GM18909 (cell line): ENCODE results near the gene FAM216B.

ENCODE experiments used
- ATAC-seq: cut with Tn5 transposase; IDR thresholded peaks from one replicate; pipeline ENCODE4 v1.9.1; 2021; ENCODE audit warnings: mild to moderate bottlenecking; ENCODE audit not compliant: unreplicated experiment, poor library complexity

Gene FAM216B

DNA sequence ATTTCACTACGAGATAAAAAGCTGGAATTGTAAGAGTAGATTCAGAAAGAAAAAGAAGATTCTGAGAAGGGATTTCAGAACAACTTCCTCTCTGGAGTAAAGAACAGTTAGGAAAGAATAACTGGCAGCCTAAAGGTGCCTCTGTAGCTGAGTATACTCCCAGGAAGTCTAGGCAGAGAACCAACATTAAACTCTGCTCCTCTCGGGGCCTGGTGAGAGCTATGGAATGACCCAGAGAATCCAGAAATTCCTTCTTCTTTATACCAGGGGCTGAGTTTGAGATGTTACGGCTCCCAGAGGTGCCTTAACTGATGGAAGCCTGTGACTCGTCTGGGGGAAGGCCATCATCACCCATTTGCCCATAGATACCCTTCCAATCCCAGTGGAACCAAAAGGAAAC lies 39.1 kb downstream of the FAM216B start:
- ATAC-seq: no peak

GRCh38 chr13:42821437-42821836 lies 40.1 kb downstream of the FAM216B start:
- no peak for ATAC-seq

DNA sequence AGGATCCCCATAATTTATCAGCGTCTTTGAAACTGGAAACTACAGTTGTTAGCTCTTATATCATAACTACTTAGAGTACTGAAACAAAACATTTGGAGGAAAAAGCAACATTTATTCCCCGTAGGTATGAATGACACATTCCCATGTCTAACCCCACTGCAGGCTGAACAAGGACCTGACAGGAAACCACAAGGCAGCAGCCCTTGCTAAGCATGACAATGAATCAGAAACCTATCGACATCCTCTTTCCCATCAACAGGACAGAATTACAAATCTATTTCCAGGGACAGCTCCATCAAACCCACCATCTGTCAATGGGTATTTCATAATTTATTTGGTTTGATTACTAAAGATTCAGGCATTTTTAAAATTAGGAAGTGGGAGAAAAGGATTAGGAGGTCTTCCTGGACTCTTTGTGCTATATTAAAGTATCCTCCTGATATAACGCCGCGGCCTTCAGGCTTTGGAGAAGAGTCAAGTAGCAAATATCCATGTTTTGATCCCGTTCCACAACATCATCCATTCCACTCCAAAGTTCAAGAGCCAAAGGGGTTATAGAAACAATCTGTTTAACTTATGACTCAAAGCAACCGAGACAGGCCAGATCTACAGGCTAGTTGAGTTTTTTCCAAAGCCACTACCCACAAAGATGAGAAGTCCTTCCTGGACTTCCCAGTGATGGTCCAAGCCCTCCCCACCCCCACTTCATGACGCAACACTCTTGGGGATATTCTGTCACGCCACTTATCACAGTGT lies 51.1 kb downstream of the FAM216B start:
- ATAC-seq: no peak

DNA sequence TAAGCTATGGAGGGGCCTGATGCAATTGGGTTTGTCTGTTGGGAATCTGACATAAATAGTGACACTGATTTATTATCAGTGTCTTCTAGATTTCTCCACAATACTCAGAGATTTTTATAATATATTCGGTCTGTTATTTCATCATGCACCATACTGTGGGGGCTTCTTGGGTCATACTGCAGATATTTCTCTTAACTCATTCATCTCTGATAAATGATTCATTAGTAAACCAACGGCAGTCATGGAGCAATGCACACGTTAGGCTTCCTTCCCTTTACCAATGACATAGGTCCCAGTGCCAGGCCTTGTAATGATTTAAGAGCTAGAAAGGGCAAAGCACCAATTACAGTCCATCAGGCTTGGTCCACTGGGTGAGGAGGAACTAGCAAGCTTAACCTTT lies 53.6 kb downstream of the FAM216B start:
- ATAC-seq: no peak

DNA sequence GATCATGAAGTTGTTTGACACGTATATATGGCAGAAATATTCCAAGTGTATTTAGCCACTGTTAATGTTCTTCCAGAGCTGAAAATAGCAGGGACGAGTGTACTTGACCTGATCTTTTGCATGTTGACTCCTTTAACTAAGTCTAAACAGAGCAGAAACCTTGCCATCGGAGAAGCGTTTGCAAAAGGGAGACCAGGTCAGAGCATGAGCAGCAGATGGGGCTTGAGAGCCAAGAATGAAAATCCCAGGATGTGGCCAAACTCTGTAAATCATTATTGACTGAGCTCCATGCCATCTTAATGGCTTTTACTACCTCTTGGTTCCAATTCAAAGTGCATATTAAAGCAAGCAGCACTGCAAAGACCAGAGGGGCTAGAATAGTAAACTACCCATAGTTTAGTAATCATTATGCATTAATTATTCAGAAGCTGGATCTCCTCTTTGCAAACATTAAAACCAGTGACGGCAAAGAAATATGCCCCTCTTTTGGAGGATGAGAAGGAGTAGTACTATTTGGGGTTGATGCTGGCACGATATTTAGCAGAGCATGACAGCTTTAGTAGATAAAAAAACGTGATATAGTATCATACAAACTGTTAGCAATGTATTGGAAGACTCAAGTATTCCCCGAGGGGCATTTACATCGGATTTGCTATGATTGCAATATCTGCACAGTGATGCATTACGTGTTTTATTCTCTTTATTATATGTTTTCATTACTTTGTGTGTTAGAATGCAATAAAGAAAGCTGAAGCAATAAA lies 55.7 kb downstream of the FAM216B start:
- ATAC-seq: no peak
